H1 (cell line): ENCODE data around the gene CERS5. TPM values are rescaled to one million over a fixed set of nuclear protein-coding genes. Genes with fewer than 3 reads are reported as not detected.

Experiments used
- CTCF ChIA-PET: fragments of 300-600 bp; sonication (Branson Sonifier 250); formaldehyde crosslinking; loops from one replicate; lab custom pipeline; 2021; ENCODE audit not compliant: partially characterized antibody; lab: Charles Lee
- POLR2A ChIA-PET: fragments of 300-600 bp; sonication (Branson Sonifier 250); formaldehyde crosslinking; loops from one replicate; lab custom pipeline; 2021; ENCODE audit warnings: inconsistent platforms; ENCODE audit not compliant: partially characterized antibody; lab: Charles Lee
- DNase-seq, 2 experiments: peaks; one replicate each; pipeline versions ENCODE4 v3.0.0 to v3.0.0-alpha.2; 2010 to 2022; ENCODE audit warnings: low spot score in 2 of 2, low read depth in 1 of 2, mixed read lengths in 1 of 2
- FAIRE-seq: peaks from 2 replicates; lab custom pipeline; 2011; peaks lifted over from hg19 to GRCh38; lab: Jason Lieb, UNC
- H2AFZ ChIP-seq: 2 replicates; pipeline ENCODE4 v1.8.1; 2012; ENCODE audit warnings: low read length, inconsistent platforms
- H2AK5ac ChIP-seq: 2 replicates; pipeline ENCODE4 v1.6.1; 2013; ENCODE audit warnings: low read depth, low read length
- H2BK120ac ChIP-seq: replicated peaks from 2 replicates; pipeline ENCODE3; 2013; ENCODE audit warnings: low read depth, low read length, inconsistent platforms
- H2BK12ac ChIP-seq: 2 replicates; pipeline ENCODE4 v1.6.1; 2013; ENCODE audit warnings: low read depth, low read length
- H2BK15ac ChIP-seq: 2 replicates; pipeline ENCODE4 v1.6.1; 2013; ENCODE audit warnings: low read length
- H2BK20ac ChIP-seq: 2 replicates; pipeline ENCODE4 v1.6.1; 2013; ENCODE audit warnings: low read length
- H2BK5ac ChIP-seq: 2 replicates; pipeline ENCODE4 v1.6.1; 2013; ENCODE audit warnings: low read depth, low read length
- H3K14ac ChIP-seq: 2 replicates; pipeline ENCODE4 v1.6.1; 2013; ENCODE audit warnings: inconsistent platforms; ENCODE audit not compliant: insufficient read length
- H3K18ac ChIP-seq: 2 replicates; pipeline ENCODE4 v1.6.1; 2013; ENCODE audit warnings: low read length; ENCODE audit errors: extremely low read depth
- H3K23ac ChIP-seq: 2 replicates; pipeline ENCODE4 v1.6.1; 2013; ENCODE audit warnings: inconsistent platforms; ENCODE audit not compliant: insufficient read length
- H3K23me2 ChIP-seq: 2 replicates; pipeline ENCODE4 v1.6.1; 2013; ENCODE audit warnings: low read depth, low read length
- H3K27ac ChIP-seq: 2 replicates; pipeline ENCODE4 v1.6.1; 2011; ENCODE audit warnings: low read depth, low read length, inconsistent platforms
- H3K27me3 ChIP-seq, 4 experiments: replicated peaks in 1 of 4; 1 replicate in 1 of 4; 2 replicates in 3 of 4; pipeline versions ENCODE4 v1.6.1 to v1.8.1; 2011 to 2013; ENCODE audit warnings: low read length in 3 of 4, mild to moderate bottlenecking in 3 of 4, inconsistent platforms in 2 of 4, mixed read lengths in 2 of 4, moderate library complexity in 1 of 4; ENCODE audit not compliant: control insufficient read depth in 3 of 4, insufficient read depth in 3 of 4; ENCODE audit errors: extremely low read depth in 1 of 4
- H3K36me3 ChIP-seq, 4 experiments: 2 replicates each; pipeline versions ENCODE4 v1.6.1 to v1.8.1; 2011 to 2013; ENCODE audit warnings: mild to moderate bottlenecking in 4 of 4, low read length in 3 of 4, moderate library complexity in 2 of 4, control low read depth in 1 of 4, inconsistent platforms in 1 of 4; ENCODE audit not compliant: insufficient read depth in 4 of 4, control insufficient read depth in 2 of 4
- H3K4ac ChIP-seq: replicated peaks from 2 replicates; pipeline ENCODE3; 2013; ENCODE audit warnings: low read length, low read depth, mixed read lengths, inconsistent platforms; ENCODE audit not compliant: insufficient read length
- H3K4me1 ChIP-seq, 4 experiments: replicated peaks in 1 of 4; 1 replicate in 1 of 4; 2 replicates in 3 of 4; pipeline versions ENCODE4 v1.6.1 to v1.8.1; 2011 to 2013; ENCODE audit warnings: low read length in 3 of 4, inconsistent platforms in 2 of 4, mixed read lengths in 1 of 4; ENCODE audit not compliant: insufficient read depth in 4 of 4, control insufficient read depth in 3 of 4
- H3K4me2 ChIP-seq, 2 experiments: 2 replicates each; pipeline versions ENCODE4 v1.6.1 to v1.8.1; 2011 to 2013; ENCODE audit warnings: low read depth in 2 of 2, low read length in 2 of 2, control low read depth in 1 of 2, inconsistent platforms in 1 of 2, mild to moderate bottlenecking in 1 of 2; ENCODE audit not compliant: insufficient read depth in 1 of 2
- H3K4me3 ChIP-seq, 4 experiments: fragments of 200-600, 300-600 bp in 1 of 4; sonication (generic), shearing (Covaris generic), sonication (Bioruptor Twin) in 1 of 4; 2 replicates each; pipeline versions ENCODE4 v1.5.1 to v1.8.1; 2011 to 2016; ENCODE audit warnings: low read length in 4 of 4, low read depth in 3 of 4, control low read depth in 2 of 4, inconsistent platforms in 2 of 4, mild to moderate bottlenecking in 2 of 4, mixed read lengths in 1 of 4, moderate library complexity in 1 of 4; ENCODE audit not compliant: insufficient read depth in 2 of 4; ENCODE audit errors: extremely low read depth in 1 of 4
- H3K56ac ChIP-seq: replicated peaks from 2 replicates; pipeline ENCODE3; 2013; ENCODE audit warnings: low read depth, mild to moderate bottlenecking, mixed read lengths, low read length, inconsistent platforms; ENCODE audit not compliant: insufficient read length
- H3K79me1 ChIP-seq: 2 replicates; pipeline ENCODE4 v1.6.1; 2013; ENCODE audit warnings: low read depth, low read length, control low read depth
- H3K79me2 ChIP-seq, 2 experiments: 2 replicates each; pipeline versions ENCODE4 v1.6.1 to v1.8.1; 2012 to 2013; ENCODE audit warnings: low read length in 2 of 2, mild to moderate bottlenecking in 2 of 2, inconsistent platforms in 1 of 2; ENCODE audit not compliant: insufficient read depth in 2 of 2, control insufficient read depth in 1 of 2
- H3K9ac ChIP-seq, 4 experiments: replicated peaks in 1 of 4; 1 replicate in 1 of 4; 2 replicates in 3 of 4; pipeline versions ENCODE4 v1.6.1 to v1.8.1; 2011 to 2013; ENCODE audit warnings: low read depth in 3 of 4, low read length in 3 of 4, control low read depth in 2 of 4, mild to moderate bottlenecking in 2 of 4, moderate library complexity in 2 of 4, inconsistent platforms in 1 of 4; ENCODE audit errors: extremely low read depth in 1 of 4
- H3K9me3 ChIP-seq, 2 experiments: 2 replicates each; pipeline versions ENCODE4 v1.6.1 to v1.8.1; 2012 to 2013; ENCODE audit warnings: mild to moderate bottlenecking in 2 of 2, moderate library complexity in 2 of 2, control low read depth in 1 of 2, inconsistent platforms in 1 of 2, low read depth in 1 of 2, low read length in 1 of 2, mixed read lengths in 1 of 2; ENCODE audit not compliant: insufficient read depth in 2 of 2
- H4K20me1 ChIP-seq, 2 experiments: replicated peaks in 1 of 2; 2 replicates each; pipeline versions ENCODE3 to v1.8.1; 2011 to 2013; ENCODE audit warnings: inconsistent platforms in 2 of 2, low read length in 2 of 2, mild to moderate bottlenecking in 1 of 2; ENCODE audit not compliant: insufficient read depth in 2 of 2, control insufficient read depth in 1 of 2
- H4K5ac ChIP-seq: 2 replicates; pipeline ENCODE4 v1.6.1; 2013; ENCODE audit warnings: low read length, low read depth, mixed read lengths, inconsistent platforms; ENCODE audit not compliant: insufficient read length
- H4K8ac ChIP-seq: 2 replicates; pipeline ENCODE4 v1.8.0; 2013; ENCODE audit warnings: mild to moderate bottlenecking, moderate library complexity, low read length, inconsistent platforms; ENCODE audit not compliant: insufficient read depth; ENCODE audit errors: extremely low read depth
- H4K91ac ChIP-seq: replicated peaks from 2 replicates; pipeline ENCODE3; 2013; ENCODE audit warnings: low read length, mixed read lengths, inconsistent platforms; ENCODE audit not compliant: insufficient read length
- ASH2L ChIP-seq: fragments of 200-600, 300-600 bp; sonication (generic); IDR thresholded peaks from one replicate; pipeline ENCODE4 v1.7.1; 2017; ENCODE audit warnings: low read length
- CEBPB ChIP-seq: IDR thresholded peaks from 2 replicates; pipeline ENCODE4 v1.6.1; 2012; ENCODE audit warnings: low read depth, low read length
- POLR2AphosphoS5 ChIP-seq: IDR thresholded peaks from 2 replicates; pipeline ENCODE4 v1.6.1; 2011; ENCODE audit warnings: low read depth, low read length
- WGBS, 2 experiments: shearing (Covaris generic) in 1 of 2; methylation state at CpG; one replicate each; pipeline versions ENCODE4 v1.1.6 to v1.1.7; 2013 to 2015; ENCODE audit warnings: low lambda C conversion rate in 2 of 2, mixed read lengths in 2 of 2, inconsistent platforms in 1 of 2, low coverage in 1 of 2, missing lambda C conversion rate in 1 of 2; ENCODE audit not compliant: insufficient replicate concordance in 2 of 2, insufficient coverage in 1 of 2, insufficient read length in 1 of 2; ENCODE audit errors: extremely low coverage in 1 of 2, missing lambda C conversion rate in 1 of 2; 5-methylcytosine and 5-hydroxymethylcytosine counted together
- polyA plus RNA-seq, 7 experiments: library from polyadenylated mRNA; depleted of rRNA in 3 of 7; stranded (reverse) in 5 of 7; unstranded in 2 of 7; fragments of >200 nt in 5 of 7; fragments of 200-250 nt in 2 of 7; gene quantifications; 1 replicate in 5 of 7; 2 replicates in 1 of 7; 4 replicates in 1 of 7; pipeline versions ENCODE4 v1.2.1 to v1.2.3, GENCODE V29; 2011 to 2013; ENCODE audit warnings: missing spikeins in 2 of 7, mixed read lengths in 2 of 7
- total RNA-seq: library from RNA; stranded (reverse); fragmentation: NEBNext Ultra II Directional; extraction: Animal tissue kit (Norgen Biotek cat#: 25700); gene quantifications from 2 replicates; pipeline ENCODE4 v1.2.1, GENCODE V29; 2021

Gene CERS5
- total and polyA plus RNA-seq, 2 of the 8 experiments (the other 6 are each of a cell fraction or from before 2014, with no cell fraction given), result 69.2 to 119 TPM

DNA sequence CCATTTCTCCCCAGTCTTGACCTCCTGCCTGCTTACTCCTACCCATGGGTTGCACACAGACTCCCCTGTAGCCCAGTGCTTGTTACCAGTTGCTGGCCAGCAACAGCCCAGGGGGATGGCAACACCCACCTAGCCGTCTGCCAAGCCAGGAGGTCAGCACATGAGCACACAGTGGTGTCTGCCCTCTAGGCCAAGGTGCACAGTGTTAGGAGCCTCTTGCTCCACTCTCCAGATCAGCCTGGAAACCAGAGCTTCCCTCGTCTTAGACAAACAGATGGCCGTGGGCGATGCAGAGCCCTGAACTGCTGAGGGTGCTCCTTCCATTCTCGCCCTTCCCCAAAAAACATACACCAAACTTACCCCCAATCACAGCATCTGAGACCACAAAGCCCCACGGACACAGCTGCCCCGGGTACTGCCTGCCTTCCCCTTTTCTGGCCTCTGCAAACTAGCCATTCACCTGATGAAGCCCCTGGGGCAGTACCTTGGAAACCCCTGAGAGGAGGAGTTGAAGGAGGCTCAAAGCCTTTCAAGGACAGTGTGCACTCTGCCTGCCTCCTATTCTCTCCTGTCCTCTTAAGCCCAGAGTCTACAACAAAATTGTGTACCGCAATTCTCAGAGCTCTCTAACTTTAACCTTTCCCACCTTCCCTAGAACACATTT lies 64.4 kb downstream of the CERS5 start:
- POLR2A ChIA-PET, result interaction anchor here (0.6 to 27.1 kb wide), 8 partner anchors 6 to 1072 kb away, joined by 3 to 457 read pairs (median 5); partner anchors contain the start of genes CERS5, COX14, GPD1 and SMARCD1
- no peak overlapping the region for H3K14ac ChIP-seq
- no peak for FAIRE-seq
- no peak overlapping the region for H3K27ac ChIP-seq
- no peak overlapping the region for H4K5ac ChIP-seq
- no peaks in the 10 kb centered on the region for H3K79me2 ChIP-seq
- peaks cover 2 to 9% (median 6%) of the 10 kb centered on the region in 4 experiments; a peak in 5 of 7 replicates for H3K4me1 ChIP-seq
- H3K23me2 ChIP-seq, result no peaks in the 10 kb centered on the region
- H4K91ac ChIP-seq, result no peak overlapping the region
- H2BK12ac ChIP-seq, result no peak overlapping the region
- H4K20me1 ChIP-seq, result peaks cover 0 to 9% of the 10 kb centered on the region in 2 experiments
- WGBS, 2 experiments, result 86% methylated on average over 8 of the region's 8 CpGs; no CpG with 5 or more reads in 1 of the 2 experiments
- no peak overlapping the region for H3K56ac ChIP-seq
- CTCF ChIA-PET, result interaction anchor here (0.6 to 32.9 kb wide), 22 partner anchors 9 to 212 kb away, joined by 3 to 625 read pairs (median 5); partner anchors contain the start of genes CERS5, COX14 and SMARCD1
- peaks cover 21 to 31% (median 23%) of the 10 kb centered on the region in 4 experiments for H3K36me3 ChIP-seq
- H3K9ac ChIP-seq, result no peak overlapping the region
- H3K4ac ChIP-seq, result no peak overlapping the region
- no peak for DNase-seq
- TF ChIP-seq CEBPB (no peak), POLR2AphosphoS5 (peak; percentile 31; the same call in 1 of the 2 replicates), ASH2L (no peak)
- no peak overlapping the region for H3K18ac ChIP-seq
- no peak overlapping the region for H2AK5ac ChIP-seq
- no peak overlapping the region for H3K4me3 ChIP-seq
- H3K23ac ChIP-seq, result no peak overlapping the region
- H2BK120ac ChIP-seq, result no peak overlapping the region
- H3K79me1 ChIP-seq, result no peaks in the 10 kb centered on the region
- H3K9me3 ChIP-seq, result no peaks in the 10 kb centered on the region
- H2BK20ac ChIP-seq, result no peak overlapping the region
- H3K4me2 ChIP-seq, result no peak overlapping the region
- no peak overlapping the region for H2BK15ac ChIP-seq
- no peaks in the 10 kb centered on the region for H3K27me3 ChIP-seq
- H2BK5ac ChIP-seq, result 0 out of 2 replicates have a peak overlapping the region, but pooled peaks have one; percentile 2
- peak overlapping the region; percentile 26 for H4K8ac ChIP-seq
- H2AFZ ChIP-seq, result no peak overlapping the region
